GM13977 (cell line): ENCODE measurements around the gene TEDC2.
"Not testable (repeated sequence)": the region's sequence is repeated elsewhere in the genome, so short reads cannot be mapped to it uniquely, and the experiment has no call there.

ENCODE experiments used
- DNase-seq: peaks from one replicate; pipeline ENCODE4 v3.0.0; 2012; ENCODE audit warnings: low spot score
- CTCF ChIP-seq: IDR thresholded peaks from 2 replicates; pipeline ENCODE4 v1.5.1; 2012; ENCODE audit warnings: mild to moderate bottlenecking, control low read depth; ENCODE audit not compliant: insufficient read depth; ENCODE audit errors: extremely low read depth, missing control alignments
- in situ Hi-C: fragments of 300-500 bp; cut with MboI; formaldehyde crosslinking; loops from one replicate; pipeline ENCODE4 v1.12.0; 2022; ENCODE audit warnings: low sequenced_read_pairs, low pct_unique_long_range_greater_than_20kb, mixed read lengths, inconsistent platforms; ENCODE audit not compliant: unreplicated experiment

Gene TEDC2

GRCh38 chr16:2438121-2438520 is 21.8 kb upstream of the TEDC2 start:
- no peak for DNase-seq
- in situ Hi-C loops, result no loop called here
- TF ChIP-seq CTCF, result no peak

- in situ Hi-C loops, result no loop called here
- TF ChIP-seq CTCF, result no peak
- DNase-seq, result no peak
Observed at GRCh38 chr16:2439598-2439997, 20.3 kb upstream of the TEDC2 start.

- DNase-seq, result not testable (repeated sequence)
- in situ Hi-C loops, result loop anchor here (10.0 kb wide), 1 partner anchor 54 kb away; no protein-coding TSS in a partner anchor
Observed at GRCh38 chr16:2441143-2441804, 18.6 kb upstream of the TEDC2 start.

- in situ Hi-C loops, result loop anchor here (10.0 kb wide), 1 partner anchor 51 kb away; no protein-coding TSS in a partner anchor
- no peak for TF ChIP-seq CTCF
- DNase-seq, result no peak
Observed at GRCh38 chr16:2443555-2443954, 16.4 kb upstream of the TEDC2 start.

- no peak for TF ChIP-seq CTCF
- in situ Hi-C loops, result loop anchor here (10.0 kb wide), 1 partner anchor 47 kb away; no protein-coding TSS in a partner anchor
- no peak for DNase-seq
Observed at GRCh38 chr16:2447920-2448583, 11.9 kb upstream of the TEDC2 start.

GRCh38 chr16:2449118-2449517 is 10.8 kb upstream of the TEDC2 start:
- in situ Hi-C loops, result loop anchor here (10.0 kb wide), 1 partner anchor 46 kb away; no protein-coding TSS in a partner anchor
- TF ChIP-seq CTCF, result no peak
- no peak for DNase-seq

GRCh38 chr16:2450535-2450934 is 9.4 kb upstream of the TEDC2 start:
- no peak for TF ChIP-seq CTCF
- no peak for DNase-seq
- in situ Hi-C loops, result no loop called here
